Karpas-422 (cell line): ENCODE results near the gene OPN4. TPM values are rescaled to one million over a fixed set of nuclear protein-coding genes. Genes with fewer than 3 reads are reported as not detected.

Source experiments
- DNase-seq: peaks from one replicate; pipeline ENCODE4 v3.0.0-alpha.2; 2015
- H2AFZ ChIP-seq: fragments of 200-600 bp; sonication (generic); 2 replicates; pipeline ENCODE4 v1.6.1; 2014; ENCODE audit warnings: antibody characterized with exemption, low read length, mixed read lengths
- H3K27ac ChIP-seq: fragments of 200-600 bp; sonication (generic); 2 replicates; pipeline ENCODE4 v1.5.1; 2014; ENCODE audit warnings: mild to moderate bottlenecking, low read length, moderate library complexity
- H3K27me3 ChIP-seq: fragments of 200-600 bp; sonication (generic); 2 replicates; pipeline ENCODE4 v1.6.1; 2014; ENCODE audit warnings: low read length, mixed read lengths
- H3K36me3 ChIP-seq: fragments of 200-600 bp; sonication (generic); 2 replicates; pipeline ENCODE4 v1.6.1; 2014; ENCODE audit warnings: low read length, mixed read lengths; ENCODE audit not compliant: insufficient read depth
- H3K4me1 ChIP-seq: fragments of 200-600 bp; sonication (generic); 2 replicates; pipeline ENCODE4 v1.6.1; 2014; ENCODE audit warnings: mild to moderate bottlenecking, low read length, mixed read lengths
- H3K4me2 ChIP-seq: fragments of 200-600 bp; sonication (generic); 2 replicates; pipeline ENCODE4 v1.6.1; 2014; ENCODE audit warnings: low read length, low read depth, mild to moderate bottlenecking; ENCODE audit not compliant: poor library complexity, severe bottlenecking
- H3K4me3 ChIP-seq: fragments of 200-600 bp; sonication (generic); 2 replicates; pipeline ENCODE4 v1.5.1; 2014; ENCODE audit warnings: mild to moderate bottlenecking, antibody characterized with exemption, low read length, mixed read lengths
- H3K79me2 ChIP-seq: fragments of 200-600 bp; sonication (generic); 2 replicates; pipeline ENCODE4 v1.6.1; 2014; ENCODE audit warnings: mild to moderate bottlenecking, low read length, mixed read lengths
- H3K9ac ChIP-seq: fragments of 200-600 bp; sonication (generic); 2 replicates; pipeline ENCODE4 v1.6.0; 2014; ENCODE audit warnings: low read length
- H3K9me2 ChIP-seq: fragments of 200-600 bp; sonication (generic), shearing (Covaris generic); replicated peaks from 2 replicates; pipeline ENCODE4 v1.6.0; 2014; ENCODE audit warnings: mild to moderate bottlenecking, low read length, moderate library complexity; ENCODE audit not compliant: insufficient read depth
- H3K9me3 ChIP-seq: fragments of 300-700, 200-600 bp; sonication (generic); 2 replicates; pipeline ENCODE4 v1.6.1; 2014; ENCODE audit warnings: low read length, mixed read lengths
- H4K20me1 ChIP-seq: fragments of 200-600 bp; sonication (generic); 2 replicates; pipeline ENCODE4 v1.6.1; 2014; ENCODE audit warnings: mild to moderate bottlenecking, antibody characterized with exemption, low read length, low read depth; ENCODE audit not compliant: insufficient read depth
- total RNA-seq: library from RNA; depleted of rRNA; stranded (reverse); fragments of >200 nt; shearing (Covaris generic); gene quantifications from 2 replicates; pipeline ENCODE4 v1.2.3, GENCODE V29; 2014; ENCODE audit warnings: low replicate concordance; rRNA removed

The OPN4 gene
- total RNA-seq, 1 experiment from 2014 or later, result not detected

- no peak for DNase-seq
- Histone ChIP-seq H2AFZ (no peak overlapping the region), H3K27me3 (no peaks in the 10 kb centered on the region), H3K9me2 (no peaks in the 10 kb centered on the region), H3K4me1 (peaks cover 13% of the 10 kb centered on the region), H3K9me3 (no peaks in the 10 kb centered on the region), H3K36me3 (no peaks in the 10 kb centered on the region), H3K79me2 (no peaks in the 10 kb centered on the region), H3K4me2 (no peak overlapping the region), H4K20me1 (no peaks in the 10 kb centered on the region), H3K9ac (no peak overlapping the region), H3K4me3 (no peak overlapping the region), H3K27ac (no peak overlapping the region)
Measured at GRCh38 chr10:86715156-86715795, 60.9 kb downstream of the OPN4 start.

GRCh38 chr10:86715836-86716235, 61.5 kb downstream of the OPN4 start:
- no peak overlapping the region for H3K9ac ChIP-seq
- H3K9me2 ChIP-seq, result no peaks in the 10 kb centered on the region
- H3K9me3 ChIP-seq, result no peaks in the 10 kb centered on the region
- no peaks in the 10 kb centered on the region for H4K20me1 ChIP-seq
- H2AFZ ChIP-seq, result no peak overlapping the region
- no peak overlapping the region for H3K4me2 ChIP-seq
- no peak overlapping the region for H3K4me3 ChIP-seq
- no peak overlapping the region for H3K27ac ChIP-seq
- no peaks in the 10 kb centered on the region for H3K79me2 ChIP-seq
- H3K27me3 ChIP-seq, result no peaks in the 10 kb centered on the region
- H3K4me1 ChIP-seq, result peaks cover 10% of the 10 kb centered on the region
- no peaks in the 10 kb centered on the region for H3K36me3 ChIP-seq
- DNase-seq, result no peak

Other genes starting within 250 kb of the OPN4 start
- 28.4 and 30.5 TPM in 2 replicates for gene WAPL, start 132.8 kb upstream of the OPN4 start, total RNA-seq
- 8.3 and 15.5 TPM in 2 replicates for gene LDB3, start 14.0 kb downstream of the OPN4 start, total RNA-seq
- gene BMPR1A, start 102.1 kb downstream of the OPN4 start, total RNA-seq, result 2.2 and 3.2 TPM in 2 replicates